ENCODE results near the gene PTAR1.

The PTAR1 gene

DNA sequence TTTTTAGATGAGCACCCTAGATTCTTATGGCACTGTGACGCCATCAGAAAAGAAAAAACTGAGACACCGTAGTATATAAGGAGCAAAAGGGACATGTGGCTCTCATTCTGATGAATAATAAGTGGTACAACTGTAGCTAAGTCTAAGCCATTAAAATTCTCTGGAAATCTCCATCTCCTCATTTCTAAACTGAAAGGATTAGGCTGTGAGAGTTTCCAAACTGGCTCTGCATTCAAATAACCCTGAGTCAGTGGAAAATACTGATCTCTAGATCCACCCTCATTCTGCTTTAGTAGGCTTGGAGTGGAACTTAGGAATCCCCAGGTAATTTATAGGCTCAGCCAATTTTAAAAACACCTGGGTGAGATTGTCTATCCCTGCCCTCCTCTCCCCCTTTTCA, 28.5 kb downstream of the PTAR1 start:
- no peaks in the 10 kb centered on the region for H3K27me3 ChIP-seq (ENCODE audit: insufficient read depth, low read length, poor library complexity, severe bottlenecking)
- H3K9ac ChIP-seq (ENCODE audit: low read depth, low read length, poor library complexity, severe bottlenecking): no peak overlapping the region
- no peaks in the 10 kb centered on the region for H3K4me1 ChIP-seq (ENCODE audit: insufficient read depth, low read length, poor library complexity, severe bottlenecking)
- H4K20me1 ChIP-seq (ENCODE audit: insufficient read depth, low read length, poor library complexity, severe bottlenecking): no peaks in the 10 kb centered on the region
- no peaks in the 10 kb centered on the region for H3K9me2 ChIP-seq (replicated peaks; ENCODE audit: low read depth, low read length)
- H3K9me3 ChIP-seq (ENCODE audit: insufficient read depth, low read depth, low read length): no peaks in the 10 kb centered on the region
- no peak for TF ChIP-seq EZH2phosphoT487 (IDR thresholded peaks at IDR 0.05; ENCODE audit: borderline replicate concordance)
- TF ChIP-seq, protein P1, sequence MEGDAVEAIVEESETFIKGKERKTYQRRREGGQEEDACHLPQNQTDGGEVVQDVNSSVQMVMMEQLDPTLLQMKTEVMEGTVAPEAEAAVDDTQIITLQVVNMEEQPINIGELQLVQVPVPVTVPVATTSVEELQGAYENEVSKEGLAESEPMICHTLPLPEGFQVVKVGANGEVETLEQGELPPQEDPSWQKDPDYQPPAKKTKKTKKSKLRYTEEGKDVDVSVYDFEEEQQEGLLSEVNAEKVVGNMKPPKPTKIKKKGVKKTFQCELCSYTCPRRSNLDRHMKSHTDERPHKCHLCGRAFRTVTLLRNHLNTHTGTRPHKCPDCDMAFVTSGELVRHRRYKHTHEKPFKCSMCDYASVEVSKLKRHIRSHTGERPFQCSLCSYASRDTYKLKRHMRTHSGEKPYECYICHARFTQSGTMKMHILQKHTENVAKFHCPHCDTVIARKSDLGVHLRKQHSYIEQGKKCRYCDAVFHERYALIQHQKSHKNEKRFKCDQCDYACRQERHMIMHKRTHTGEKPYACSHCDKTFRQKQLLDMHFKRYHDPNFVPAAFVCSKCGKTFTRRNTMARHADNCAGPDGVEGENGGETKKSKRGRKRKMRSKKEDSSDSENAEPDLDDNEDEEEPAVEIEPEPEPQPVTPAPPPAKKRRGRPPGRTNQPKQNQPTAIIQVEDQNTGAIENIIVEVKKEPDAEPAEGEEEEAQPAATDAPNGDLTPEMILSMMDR (conservative IDR thresholded peaks at IDR 0.05; ENCODE audit: low read length): no peak
- H3F3A ChIP-seq (ENCODE audit: low read depth): no peaks in the 10 kb centered on the region
- no peak overlapping the region for H3K4me2 ChIP-seq (ENCODE audit: low read depth, low read length, poor library complexity, severe bottlenecking)
- no peak overlapping the region for H2AFZ ChIP-seq (ENCODE audit: low read length)
- no peaks in the 10 kb centered on the region for H3K79me2 ChIP-seq (ENCODE audit: insufficient read depth, low read length)
- H3K4me3 ChIP-seq (ENCODE audit: low read length, poor library complexity, severe bottlenecking): no peak overlapping the region
- peaks cover 68% of the 10 kb centered on the region for H3K36me3 ChIP-seq (ENCODE audit: insufficient read depth, low read length)

DNA sequence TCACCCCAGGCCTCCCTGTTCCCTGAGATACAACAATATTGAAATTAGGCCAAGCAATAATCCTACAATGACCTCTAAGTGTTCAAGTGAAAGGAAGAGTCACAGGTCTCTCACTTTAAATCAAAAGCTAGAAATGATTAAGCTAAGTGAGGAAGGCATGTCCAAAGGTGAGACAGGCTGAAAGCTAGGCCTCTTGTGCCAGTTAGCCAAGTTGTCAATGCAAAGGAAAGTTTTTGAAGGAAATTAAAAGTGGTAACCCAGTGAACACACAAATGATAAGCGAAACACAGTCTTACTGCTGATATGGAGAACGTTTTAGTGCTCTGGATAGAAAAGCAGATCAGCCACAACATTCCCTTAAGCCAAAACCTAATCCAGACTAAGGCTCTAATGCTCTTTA, 39.8 kb downstream of the PTAR1 start:
- no peaks in the 10 kb centered on the region for H3F3A ChIP-seq (ENCODE audit: low read depth)
- no peaks in the 10 kb centered on the region for H3K9me2 ChIP-seq (replicated peaks; ENCODE audit: low read depth, low read length)
- no peak overlapping the region for H2AFZ ChIP-seq (ENCODE audit: low read length)
- H3K4me2 ChIP-seq (ENCODE audit: low read depth, low read length, poor library complexity, severe bottlenecking): no peak overlapping the region
- H4K20me1 ChIP-seq (ENCODE audit: insufficient read depth, low read length, poor library complexity, severe bottlenecking): no peaks in the 10 kb centered on the region
- no peak overlapping the region for H3K9ac ChIP-seq (ENCODE audit: low read depth, low read length, poor library complexity, severe bottlenecking)
- H3K9me3 ChIP-seq (ENCODE audit: insufficient read depth, low read depth, low read length): no peaks in the 10 kb centered on the region
- H3K36me3 ChIP-seq (ENCODE audit: insufficient read depth, low read length): peaks cover 57% of the 10 kb centered on the region
- no peaks in the 10 kb centered on the region for H3K79me2 ChIP-seq (ENCODE audit: insufficient read depth, low read length)
- H3K27me3 ChIP-seq (ENCODE audit: insufficient read depth, low read length, poor library complexity, severe bottlenecking): no peaks in the 10 kb centered on the region
- no peaks in the 10 kb centered on the region for H3K4me1 ChIP-seq (ENCODE audit: insufficient read depth, low read length, poor library complexity, severe bottlenecking)
- no peak overlapping the region for H3K4me3 ChIP-seq (ENCODE audit: low read length, poor library complexity, severe bottlenecking)
- TF ChIP-seq, protein P1 (conservative IDR thresholded peaks at IDR 0.05; ENCODE audit: low read length): no peak
- no peak for TF ChIP-seq EZH2phosphoT487 (IDR thresholded peaks at IDR 0.05; ENCODE audit: borderline replicate concordance)

DNA sequence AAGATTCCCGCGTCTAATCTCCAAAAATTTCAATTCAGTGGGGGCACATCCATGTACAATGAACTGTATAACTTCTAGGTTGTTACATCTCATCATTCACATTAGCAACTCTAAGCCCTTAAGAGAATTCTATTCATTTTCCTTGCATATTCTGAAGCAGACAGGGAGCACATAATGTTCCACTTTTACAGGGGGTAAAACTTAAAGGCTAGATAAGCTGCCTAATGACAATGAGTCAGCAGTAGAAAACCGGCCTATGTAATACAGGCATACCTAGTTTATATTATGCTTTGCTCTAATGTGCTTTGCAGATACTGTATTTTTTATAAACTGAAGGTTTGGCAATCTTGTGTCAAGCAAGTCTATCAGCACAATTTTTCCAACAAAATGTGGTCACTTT, 40.4 kb downstream of the PTAR1 start:
- no peaks in the 10 kb centered on the region for H3K9me2 ChIP-seq (replicated peaks; ENCODE audit: low read depth, low read length)
- H3K79me2 ChIP-seq (ENCODE audit: insufficient read depth, low read length): no peaks in the 10 kb centered on the region
- H2AFZ ChIP-seq (ENCODE audit: low read length): no peak overlapping the region
- no peak overlapping the region for H3K4me2 ChIP-seq (ENCODE audit: low read depth, low read length, poor library complexity, severe bottlenecking)
- no peaks in the 10 kb centered on the region for H3F3A ChIP-seq (ENCODE audit: low read depth)
- H3K4me3 ChIP-seq (ENCODE audit: low read length, poor library complexity, severe bottlenecking): no peak overlapping the region
- H3K9me3 ChIP-seq (ENCODE audit: insufficient read depth, low read depth, low read length): no peaks in the 10 kb centered on the region
- H3K36me3 ChIP-seq (ENCODE audit: insufficient read depth, low read length): peaks cover 52% of the 10 kb centered on the region
- no peaks in the 10 kb centered on the region for H4K20me1 ChIP-seq (ENCODE audit: insufficient read depth, low read length, poor library complexity, severe bottlenecking)
- H3K4me1 ChIP-seq (ENCODE audit: insufficient read depth, low read length, poor library complexity, severe bottlenecking): no peaks in the 10 kb centered on the region
- H3K9ac ChIP-seq (ENCODE audit: low read depth, low read length, poor library complexity, severe bottlenecking): no peak overlapping the region
- no peaks in the 10 kb centered on the region for H3K27me3 ChIP-seq (ENCODE audit: insufficient read depth, low read length, poor library complexity, severe bottlenecking)
- TF ChIP-seq, protein P1 (conservative IDR thresholded peaks at IDR 0.05; ENCODE audit: low read length): no peak
- no peak for TF ChIP-seq EZH2phosphoT487 (IDR thresholded peaks at IDR 0.05; ENCODE audit: borderline replicate concordance)

Measured in Loucy (cell line).